Adrenal gland (tissue), 5 donors: ENCODE data around the gene ABHD4.

Experiments used
- POLR2A ChIP-seq, 2 donors: fragments of 450-650 bp; IDR thresholded peaks; one replicate each; pipeline ENCODE4 v1.6.1; 2017; ENCODE audit warnings: antibody characterized with exemption in 2 of 2, mild to moderate bottlenecking in 2 of 2, moderate library complexity in 1 of 2
- TF ChIP-seq, protein P1 (sequence below), 6 experiments: fragments of 450-650 bp in 4 of 6; fragments of 200-600 bp in 2 of 6; sonication (generic) in 1 of 6; IDR thresholded peaks; 1 replicate in 5 of 6; 2 replicates in 1 of 6; pipeline versions ENCODE4 v1.5.1 to v1.8.0; 2016 to 2021; ENCODE audit warnings: antibody characterized with exemption in 6 of 6, mild to moderate bottlenecking in 2 of 6, moderate library complexity in 1 of 6
- donor health status: DM: no; HTN: no; CAD: no.

DNA sequence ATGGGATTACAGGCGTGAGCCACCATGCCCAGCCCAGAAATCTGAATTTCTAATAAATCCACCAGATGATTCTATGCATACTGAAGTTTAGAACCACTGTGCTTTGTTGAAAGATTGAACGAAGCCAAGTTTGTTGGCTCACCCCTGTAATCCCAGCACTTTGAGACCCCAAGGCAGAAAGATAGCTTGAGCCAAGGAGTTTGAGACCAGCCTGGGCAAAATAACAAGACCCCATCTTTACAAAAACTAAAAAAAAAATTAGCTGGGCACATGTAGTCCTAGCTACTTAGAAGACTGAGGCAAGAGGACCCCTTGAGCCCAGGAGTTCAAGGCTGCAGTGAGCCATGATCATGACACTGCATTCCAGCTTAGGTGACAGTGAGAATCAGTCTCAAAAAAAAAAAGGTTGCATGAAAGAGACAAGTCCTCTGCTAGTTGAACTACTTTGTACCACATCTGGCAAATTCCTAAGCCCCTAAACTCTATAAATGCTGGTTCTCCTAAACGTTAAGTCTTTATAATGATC lies 1.7 kb upstream of the ABHD4 start:
- TF ChIP-seq, protein P1, sequence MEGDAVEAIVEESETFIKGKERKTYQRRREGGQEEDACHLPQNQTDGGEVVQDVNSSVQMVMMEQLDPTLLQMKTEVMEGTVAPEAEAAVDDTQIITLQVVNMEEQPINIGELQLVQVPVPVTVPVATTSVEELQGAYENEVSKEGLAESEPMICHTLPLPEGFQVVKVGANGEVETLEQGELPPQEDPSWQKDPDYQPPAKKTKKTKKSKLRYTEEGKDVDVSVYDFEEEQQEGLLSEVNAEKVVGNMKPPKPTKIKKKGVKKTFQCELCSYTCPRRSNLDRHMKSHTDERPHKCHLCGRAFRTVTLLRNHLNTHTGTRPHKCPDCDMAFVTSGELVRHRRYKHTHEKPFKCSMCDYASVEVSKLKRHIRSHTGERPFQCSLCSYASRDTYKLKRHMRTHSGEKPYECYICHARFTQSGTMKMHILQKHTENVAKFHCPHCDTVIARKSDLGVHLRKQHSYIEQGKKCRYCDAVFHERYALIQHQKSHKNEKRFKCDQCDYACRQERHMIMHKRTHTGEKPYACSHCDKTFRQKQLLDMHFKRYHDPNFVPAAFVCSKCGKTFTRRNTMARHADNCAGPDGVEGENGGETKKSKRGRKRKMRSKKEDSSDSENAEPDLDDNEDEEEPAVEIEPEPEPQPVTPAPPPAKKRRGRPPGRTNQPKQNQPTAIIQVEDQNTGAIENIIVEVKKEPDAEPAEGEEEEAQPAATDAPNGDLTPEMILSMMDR (IDR thresholded peaks at IDR 0.05): no peak
- TF ChIP-seq POLR2A (IDR thresholded peaks at IDR 0.05): no peak
